ENCODE measurements around the gene PRKCZ.

- TF ChIP-seq EZH2phosphoT487 (IDR thresholded peaks at IDR 0.05; ENCODE audit: insufficient read depth, low read depth) (no peak), EZH2 (IDR thresholded peaks at IDR 0.05; ENCODE audit: insufficient read depth, poor library complexity, severe bottlenecking) (no peak)
These were observed 179.9 kb downstream of the PRKCZ start for GRCh38 chr1:2229911-2230731.

All from GM23248 (cell line).